H1 (cell line): Measurements from ENCODE around the gene SYNDIG1.
"Not testable (repeated sequence)": the region's sequence is repeated elsewhere in the genome, so short reads cannot be mapped to it uniquely, and the experiment has no call there.

Experiments
- ASH2L ChIP-seq: fragments of 200-600, 300-600 bp; sonication (generic); IDR thresholded peaks from one replicate; pipeline ENCODE4 v1.7.1; 2017; ENCODE audit warnings: low read length
- ATF2 ChIP-seq: IDR thresholded peaks from 2 replicates; pipeline ENCODE4 v1.6.1; 2012; ENCODE audit warnings: low read length, inconsistent platforms
- ATF3 ChIP-seq: IDR thresholded peaks from 2 replicates; pipeline ENCODE4 v1.6.1; 2011; ENCODE audit warnings: low read depth, mild to moderate bottlenecking, low read length; ENCODE audit not compliant: insufficient read depth
- EGR1 ChIP-seq: IDR thresholded peaks from 2 replicates; pipeline ENCODE4 v1.6.1; 2011; ENCODE audit warnings: low read depth, low read length, borderline replicate concordance
- EZH2 ChIP-seq: fragments of 200-600 bp; sonication (generic); IDR thresholded peaks from 2 replicates; pipeline ENCODE4 v1.7.1; 2012; ENCODE audit warnings: low read depth, mild to moderate bottlenecking, moderate library complexity, low read length, inconsistent platforms; ENCODE audit not compliant: severe bottlenecking
- GTF2F1 ChIP-seq: IDR thresholded peaks from 2 replicates; pipeline ENCODE4 v1.6.1; 2012; ENCODE audit warnings: low read depth, low read length, improper control_type of control experiment, borderline replicate concordance
- MAX ChIP-seq: IDR thresholded peaks from 2 replicates; pipeline ENCODE4 v1.6.1; 2012; ENCODE audit warnings: inconsistent platforms
- POLR2A ChIP-seq, 2 experiments: IDR thresholded peaks; 1 replicate in 1 of 2; 2 replicates in 1 of 2; pipeline ENCODE4 v1.6.1; 2011; ENCODE audit warnings: low read depth in 2 of 2, low read length in 2 of 2, mild to moderate bottlenecking in 2 of 2; ENCODE audit errors: control extremely low read depth in 1 of 2
- RNF2 ChIP-seq: fragments of 200-900, 300-1000 bp; sonication (generic); IDR thresholded peaks from 2 replicates; pipeline ENCODE4 v1.7.1; 2016; ENCODE audit warnings: borderline replicate concordance, low read depth, mild to moderate bottlenecking, antibody characterized with exemption, low read length; ENCODE audit not compliant: poor library complexity, severe bottlenecking; ENCODE audit errors: missing control alignments
- SIN3A ChIP-seq, 2 experiments: IDR thresholded peaks in 1 of 2; conservative IDR thresholded peaks in 1 of 2; 2 replicates each; pipeline ENCODE4 v1.6.1; 2011 to 2012; ENCODE audit warnings: low read length in 2 of 2, improper control_type of control experiment in 1 of 2, low read depth in 1 of 2, mild to moderate bottlenecking in 1 of 2
- TEAD4 ChIP-seq: IDR thresholded peaks from 2 replicates; pipeline ENCODE4 v1.6.1; 2012; ENCODE audit warnings: low read depth, low read length, inconsistent platforms, mixed read lengths
- TF ChIP-seq, protein P1 (sequence below), 3 experiments: IDR thresholded peaks; 1 replicate in 2 of 3; 2 replicates in 1 of 3; pipeline versions ENCODE4 v1.5.1 to v1.6.1; 2011; ENCODE audit warnings: low read length in 3 of 3, mild to moderate bottlenecking in 3 of 3, inconsistent platforms in 2 of 3, low read depth in 1 of 3, moderate library complexity in 1 of 3; ENCODE audit not compliant: insufficient read depth in 1 of 3; ENCODE audit errors: control extremely low read depth in 1 of 3

DNA sequence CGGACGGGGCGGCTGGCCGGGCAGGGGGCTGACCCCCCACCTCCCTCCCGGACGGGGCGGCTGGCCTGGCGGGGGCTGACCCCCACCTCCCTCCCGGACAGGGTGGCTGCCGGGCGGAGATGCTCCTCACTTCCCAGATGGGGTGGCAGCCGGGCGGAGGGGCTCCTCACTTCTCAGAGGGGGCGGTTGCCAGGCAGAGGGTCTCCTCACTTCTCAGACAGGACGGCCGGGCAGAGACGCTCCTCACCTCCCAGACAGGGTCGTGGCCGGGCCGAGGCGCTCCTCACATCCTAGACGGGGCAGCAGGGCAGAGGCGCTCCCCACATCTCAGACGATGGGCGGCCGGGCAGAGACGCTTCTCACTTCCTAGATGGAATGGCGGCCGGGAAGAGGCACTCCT, 156.7 kb downstream of the SYNDIG1 start:
- TF ChIP-seq MAX; EZH2; SIN3A (conservative IDR thresholded peaks at IDR 0.05 in 1 of 2, IDR thresholded peaks at IDR 0.05 in 1 of 2; ENCODE audit: low read depth in 1 of 2, low read length in 2 of 2); POLR2A (IDR thresholded peaks at IDR 0.05; ENCODE audit: control extremely low read depth in 1 of 2, low read depth in 2 of 2, low read length in 2 of 2); ASH2L; RNF2; ATF2; ATF3; EGR1; TEAD4; GTF2F1: not testable (repeated sequence)
- TF ChIP-seq, protein P1, sequence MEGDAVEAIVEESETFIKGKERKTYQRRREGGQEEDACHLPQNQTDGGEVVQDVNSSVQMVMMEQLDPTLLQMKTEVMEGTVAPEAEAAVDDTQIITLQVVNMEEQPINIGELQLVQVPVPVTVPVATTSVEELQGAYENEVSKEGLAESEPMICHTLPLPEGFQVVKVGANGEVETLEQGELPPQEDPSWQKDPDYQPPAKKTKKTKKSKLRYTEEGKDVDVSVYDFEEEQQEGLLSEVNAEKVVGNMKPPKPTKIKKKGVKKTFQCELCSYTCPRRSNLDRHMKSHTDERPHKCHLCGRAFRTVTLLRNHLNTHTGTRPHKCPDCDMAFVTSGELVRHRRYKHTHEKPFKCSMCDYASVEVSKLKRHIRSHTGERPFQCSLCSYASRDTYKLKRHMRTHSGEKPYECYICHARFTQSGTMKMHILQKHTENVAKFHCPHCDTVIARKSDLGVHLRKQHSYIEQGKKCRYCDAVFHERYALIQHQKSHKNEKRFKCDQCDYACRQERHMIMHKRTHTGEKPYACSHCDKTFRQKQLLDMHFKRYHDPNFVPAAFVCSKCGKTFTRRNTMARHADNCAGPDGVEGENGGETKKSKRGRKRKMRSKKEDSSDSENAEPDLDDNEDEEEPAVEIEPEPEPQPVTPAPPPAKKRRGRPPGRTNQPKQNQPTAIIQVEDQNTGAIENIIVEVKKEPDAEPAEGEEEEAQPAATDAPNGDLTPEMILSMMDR (IDR thresholded peaks at IDR 0.05; ENCODE audit: control extremely low read depth in 1 of 3, insufficient read depth in 1 of 3, low read depth in 1 of 3, low read length in 3 of 3): not testable (repeated sequence)
